Activated CD8-positive, alpha-beta memory T cell treated with anti-CD3 and anti-CD28 coated beads for 36 hours (primary cell): ENCODE results near the gene SGCD. TPM values are rescaled to one million over a fixed set of nuclear protein-coding genes. Genes with fewer than 3 reads are reported as not detected.

Experiments
- CTCF ChIA-PET: fragments of 350-600 bp; sonication (Branson Sonifier 250); formaldehyde crosslinking; loops from one replicate; lab custom pipeline; 2021; ENCODE audit warnings: antibody characterized with exemption; lab: Charles Lee
- POLR2A ChIA-PET: fragments of 350-600 bp; sonication (Branson Sonifier 250); formaldehyde crosslinking; loops from one replicate; lab custom pipeline; 2021; ENCODE audit warnings: antibody characterized with exemption; lab: Charles Lee
- total RNA-seq, 2 experiments: library from RNA; stranded (reverse); gene quantifications; one replicate each; pipeline ENCODE4 v1.2.3, GENCODE V29; 2021

SGCD gene
- total RNA-seq = under 1 TPM; 0.02 to 0.08 TPM

- CTCF ChIA-PET = no interaction called here
These were observed at the start of gene SGCD for GRCh38 chr5:156326718-156327259. Gene SGCD (plus strand): TSS chr5:156327164.

GRCh38 chr5:156277290-156277689 is 49.7 kb upstream of the SGCD start:
- CTCF ChIA-PET = no interaction called here

More at GRCh38 chr5:156326718-156327259, at the start of gene SGCD:
- POLR2A ChIA-PET = no interaction called here

GRCh38 chr5:156295431-156295830 is 31.5 kb upstream of the SGCD start:
- CTCF ChIA-PET = no interaction called here
- POLR2A ChIA-PET = no interaction called here

More at GRCh38 chr5:156277290-156277689, 49.7 kb upstream of the SGCD start:
- POLR2A ChIA-PET = no interaction called here

DNA sequence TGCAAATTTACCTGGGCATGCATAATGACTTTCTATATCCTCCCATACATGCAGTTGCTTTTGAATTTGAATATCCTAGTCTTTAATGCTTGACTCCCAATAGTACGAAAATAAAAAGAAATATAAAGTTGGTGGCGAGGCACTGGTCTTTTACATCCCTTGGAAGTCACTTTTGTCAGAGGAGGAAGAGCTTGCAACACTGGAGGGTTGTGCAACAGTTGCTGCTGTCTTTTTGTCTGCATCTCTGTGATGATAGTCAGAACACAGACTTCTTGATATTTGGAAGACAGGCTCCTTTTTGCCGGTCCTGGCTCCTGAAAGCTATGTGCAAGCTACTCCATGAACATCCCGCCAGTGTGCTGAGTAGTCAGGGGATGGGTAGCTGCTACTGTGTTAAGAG is 16.8 kb upstream of the SGCD start:
- ChIA-PET POLR2A (no interaction called here), CTCF (no interaction called here)

GRCh38 chr5:156312897-156313694 is 13.9 kb upstream of the SGCD start:
- POLR2A ChIA-PET = no interaction called here
- CTCF ChIA-PET = no interaction called here

GRCh38 chr5:156314416-156314815 is 12.5 kb upstream of the SGCD start:
- POLR2A ChIA-PET = no interaction called here
- CTCF ChIA-PET = no interaction called here

DNA sequence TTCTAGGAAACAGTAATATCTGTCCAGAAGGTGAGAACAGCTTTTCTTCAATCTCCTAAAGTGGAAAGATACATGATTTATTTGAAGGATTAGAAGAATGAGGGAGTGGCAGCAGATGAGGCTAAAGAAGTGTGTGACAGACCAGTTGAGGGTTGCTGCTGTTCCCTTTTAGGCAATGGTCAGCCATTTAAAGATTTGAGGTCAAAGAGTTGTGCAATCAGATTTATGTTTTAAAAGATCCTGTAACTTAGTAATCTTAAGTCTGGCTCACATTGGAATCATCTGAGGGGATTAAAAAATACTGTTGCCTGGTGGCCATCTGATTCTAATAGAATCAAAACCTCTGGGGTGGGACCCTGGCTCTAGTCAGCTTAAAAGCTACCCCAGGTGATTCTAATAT is 4.3 kb upstream of the SGCD start:
- CTCF ChIA-PET = no interaction called here

GRCh38 chr5:156327296-156327695 is 332 bp downstream of the SGCD start:
- POLR2A ChIA-PET = no interaction called here
- CTCF ChIA-PET = no interaction called here

More for the DNA sequence above, 4.3 kb upstream of the SGCD start:
- POLR2A ChIA-PET = no interaction called here

DNA sequence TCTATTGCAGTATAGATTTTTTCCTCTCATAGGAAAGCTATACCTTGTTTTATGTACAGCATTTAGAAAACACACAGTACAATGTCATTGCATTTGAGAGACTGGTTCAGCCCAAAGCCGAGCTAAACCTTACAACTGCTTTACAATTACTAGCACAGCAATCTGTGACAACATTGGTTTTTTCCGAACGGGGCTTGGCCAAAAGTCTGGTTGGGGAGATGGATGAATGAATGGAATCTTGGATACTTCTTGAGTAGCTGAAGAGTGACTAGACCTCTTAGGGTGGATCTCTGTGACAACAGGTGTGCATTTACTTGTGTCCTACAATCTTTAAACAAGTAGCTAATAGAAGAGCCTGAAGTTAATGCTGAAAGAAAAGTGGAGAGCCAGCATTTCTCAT is 1.2 kb downstream of the SGCD start:
- POLR2A ChIA-PET = no interaction called here

GRCh38 chr5:156328766-156329165 is 1.8 kb downstream of the SGCD start:
- CTCF ChIA-PET = no interaction called here
- POLR2A ChIA-PET = no interaction called here

More for the DNA sequence above, 1.2 kb downstream of the SGCD start:
- CTCF ChIA-PET = no interaction called here

DNA sequence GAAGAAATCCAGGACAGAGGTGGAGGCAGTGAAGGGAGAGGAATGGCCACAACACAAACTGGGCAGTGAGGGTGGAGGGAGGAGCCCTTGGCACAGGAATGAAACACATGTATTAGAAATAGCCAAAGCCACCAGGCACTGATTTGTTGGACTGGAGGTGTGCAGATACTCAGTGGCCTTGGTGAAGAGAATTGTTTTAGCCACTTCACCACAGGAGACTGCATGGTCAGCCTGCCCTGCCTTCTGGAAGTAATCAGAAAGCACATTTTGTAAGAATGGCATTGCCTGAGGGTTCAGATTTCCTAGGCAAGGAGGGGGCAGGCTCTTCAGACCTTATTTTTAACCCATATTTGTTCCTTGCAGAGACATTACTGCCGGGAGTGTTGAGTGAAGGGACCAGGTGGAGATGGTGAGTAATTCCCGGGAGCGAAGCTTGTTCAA is 2.2 kb downstream of the SGCD start:
- POLR2A ChIA-PET = no interaction called here
- CTCF ChIA-PET = no interaction called here

DNA sequence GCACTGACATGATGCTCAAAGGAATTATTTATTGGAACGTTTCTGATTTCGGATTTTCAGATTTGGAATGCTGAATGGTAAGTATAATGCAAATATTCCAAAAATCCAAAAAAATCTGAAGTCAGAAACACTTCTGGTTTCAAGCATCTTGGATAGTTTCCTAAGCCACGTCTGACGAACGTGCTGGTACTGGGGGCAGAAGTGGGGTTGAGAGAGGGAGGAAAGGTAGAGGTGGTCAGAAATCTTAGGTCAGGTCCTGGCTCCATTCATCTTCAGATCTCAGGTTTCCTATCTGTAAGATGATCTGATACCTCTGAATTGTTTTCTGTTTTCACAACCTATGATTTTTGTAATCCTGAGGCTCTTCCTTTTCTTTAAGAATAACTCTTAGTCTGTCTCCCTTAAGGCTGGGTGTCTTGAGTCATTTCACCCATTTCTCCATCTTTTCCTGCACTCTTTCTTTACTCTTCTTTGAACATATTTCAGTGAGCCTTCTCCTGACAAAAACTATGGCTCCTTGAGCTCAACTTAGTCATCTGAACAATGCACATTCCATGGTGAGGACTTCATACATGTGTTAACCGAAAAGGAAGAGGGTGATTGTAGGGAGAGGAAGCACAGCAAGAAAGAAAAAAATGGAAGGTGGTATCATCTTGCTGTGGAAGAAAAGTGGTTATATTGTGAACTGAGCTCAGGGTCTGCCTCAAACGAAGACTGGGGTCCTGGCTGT is 3.3 kb downstream of the SGCD start:
- ChIA-PET CTCF (no interaction called here), POLR2A (no interaction called here)

GRCh38 chr5:156331181-156331580 is 4.2 kb downstream of the SGCD start:
- POLR2A ChIA-PET = no interaction called here

DNA sequence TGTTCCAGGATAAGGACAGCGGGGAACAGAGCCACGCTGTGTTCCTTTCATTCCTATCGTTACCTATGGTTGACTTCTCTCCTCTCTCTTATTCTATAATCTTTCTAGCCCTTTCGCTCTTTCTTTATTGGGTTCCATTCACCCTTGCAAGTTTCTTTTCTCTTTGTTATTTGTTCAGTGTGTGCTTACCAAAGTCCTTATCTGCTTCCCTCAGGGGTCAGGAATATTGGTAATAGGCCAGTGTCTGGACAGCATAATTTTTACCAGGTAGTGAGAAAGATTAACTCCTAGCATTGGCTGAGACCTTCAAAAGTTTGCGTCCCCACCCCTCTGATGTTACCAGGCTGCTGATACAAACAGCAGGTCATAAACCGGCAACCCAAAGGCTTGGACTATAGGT is 4.9 kb downstream of the SGCD start:
- POLR2A ChIA-PET = no interaction called here
- CTCF ChIA-PET = no interaction called here

More at GRCh38 chr5:156331181-156331580, 4.2 kb downstream of the SGCD start:
- CTCF ChIA-PET = no interaction called here

GRCh38 chr5:156332245-156332644 is 5.3 kb downstream of the SGCD start:
- CTCF ChIA-PET = no interaction called here
- POLR2A ChIA-PET = no interaction called here

- ChIA-PET POLR2A (no interaction called here), CTCF (no interaction called here)
These were observed 12.3 kb downstream of the SGCD start for GRCh38 chr5:156339139-156339841.

DNA sequence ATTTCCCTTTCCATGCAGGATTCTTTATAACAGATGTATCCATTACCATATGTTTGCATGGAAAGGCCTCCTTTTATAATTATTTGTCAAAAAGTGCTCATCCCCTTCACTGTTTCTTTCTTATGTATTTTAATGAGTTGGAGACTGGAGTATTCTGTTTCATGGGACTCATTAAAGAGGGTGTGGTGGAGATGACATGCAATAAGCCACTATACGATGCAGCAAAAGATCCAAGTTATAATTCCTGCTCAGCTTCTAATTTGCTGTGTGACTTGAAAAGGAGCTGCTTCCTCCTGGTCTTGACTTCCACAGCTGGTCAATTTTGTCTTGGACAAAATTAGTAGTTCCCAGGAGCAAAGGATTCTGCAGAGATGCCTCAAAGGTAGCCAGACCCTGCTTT is 13.9 kb downstream of the SGCD start:
- CTCF ChIA-PET = no interaction called here
- POLR2A ChIA-PET = no interaction called here

DNA sequence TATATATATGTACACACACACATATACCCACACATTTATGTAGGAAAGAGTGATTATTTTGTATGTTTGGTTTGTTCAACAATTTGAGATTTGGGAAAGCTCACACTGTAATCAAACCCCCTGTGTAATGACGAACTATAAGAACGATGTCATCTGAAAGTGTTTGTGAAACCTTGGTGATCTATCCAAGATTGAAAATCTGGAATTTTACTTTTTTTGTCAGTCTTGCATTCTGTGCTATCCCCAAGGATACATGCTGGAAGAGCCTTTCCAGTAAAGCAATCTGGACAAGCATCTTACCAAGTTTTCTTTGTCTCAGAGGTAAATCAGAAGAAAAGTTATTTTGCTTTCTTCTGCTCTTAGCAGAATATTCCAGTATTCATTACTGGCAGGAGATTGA is 23.3 kb downstream of the SGCD start:
- CTCF ChIA-PET = no interaction called here
- POLR2A ChIA-PET = no interaction called here

DNA sequence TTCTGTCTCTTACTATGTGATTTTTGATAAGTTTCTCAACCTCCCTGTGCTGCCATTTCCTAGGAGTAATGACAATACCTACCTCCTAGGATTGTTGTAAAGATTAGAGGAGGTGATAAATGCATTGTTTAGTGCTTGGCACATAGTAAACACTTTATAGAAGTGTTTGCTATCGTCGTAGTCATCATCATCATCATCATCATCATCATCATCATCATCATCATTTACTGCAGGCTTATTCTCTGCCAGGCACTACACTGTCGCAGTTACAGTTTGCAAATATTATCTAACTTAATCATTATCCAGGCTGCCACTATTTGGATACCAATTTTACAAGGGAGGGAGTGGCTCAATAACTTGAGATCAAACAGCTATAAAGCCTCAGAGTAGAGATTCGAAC is 24.5 kb downstream of the SGCD start:
- CTCF ChIA-PET = no interaction called here
- POLR2A ChIA-PET = no interaction called here

DNA sequence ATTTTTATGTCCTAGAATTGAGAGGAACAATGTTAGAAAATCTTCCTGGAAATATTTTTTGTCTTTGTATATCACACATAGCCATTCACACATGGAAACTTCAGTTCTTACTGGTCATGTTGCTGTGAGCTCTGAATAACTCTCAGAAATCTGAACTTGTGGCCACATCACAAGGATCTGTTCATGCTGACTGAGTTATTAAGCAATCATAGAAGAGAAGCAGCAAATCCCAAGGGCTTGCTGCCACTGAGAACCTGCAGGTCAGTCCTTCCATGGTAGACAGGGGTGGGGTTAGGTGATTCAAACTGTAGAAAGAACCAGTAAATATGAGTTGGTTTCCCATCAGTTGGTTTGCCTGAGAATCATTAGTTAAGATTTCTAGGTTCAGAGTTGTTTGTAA is 27.6 kb downstream of the SGCD start:
- POLR2A ChIA-PET = no interaction called here
- CTCF ChIA-PET = no interaction called here
